Suprapubic skin (tissue), 3 donors: ENCODE measurements around the gene RBMS3.

Experiments used
- POLR2A ChIP-seq, 2 donors: fragments of 450-650 bp; IDR thresholded peaks; one replicate each; pipeline ENCODE4 v1.6.1; 2017; ENCODE audit warnings: antibody characterized with exemption in 2 of 2, mild to moderate bottlenecking in 2 of 2, moderate library complexity in 2 of 2
- TF ChIP-seq, protein P1 (sequence below), 2 donors: fragments of 200-600 bp in 1 of 2; fragments of 450-650 bp in 1 of 2; sonication (generic) in 1 of 2; IDR thresholded peaks; one replicate each; pipeline ENCODE4 v1.5.1; 2016 to 2019; ENCODE audit warnings: antibody characterized with exemption in 2 of 2, mild to moderate bottlenecking in 1 of 2, moderate library complexity in 1 of 2

DNA sequence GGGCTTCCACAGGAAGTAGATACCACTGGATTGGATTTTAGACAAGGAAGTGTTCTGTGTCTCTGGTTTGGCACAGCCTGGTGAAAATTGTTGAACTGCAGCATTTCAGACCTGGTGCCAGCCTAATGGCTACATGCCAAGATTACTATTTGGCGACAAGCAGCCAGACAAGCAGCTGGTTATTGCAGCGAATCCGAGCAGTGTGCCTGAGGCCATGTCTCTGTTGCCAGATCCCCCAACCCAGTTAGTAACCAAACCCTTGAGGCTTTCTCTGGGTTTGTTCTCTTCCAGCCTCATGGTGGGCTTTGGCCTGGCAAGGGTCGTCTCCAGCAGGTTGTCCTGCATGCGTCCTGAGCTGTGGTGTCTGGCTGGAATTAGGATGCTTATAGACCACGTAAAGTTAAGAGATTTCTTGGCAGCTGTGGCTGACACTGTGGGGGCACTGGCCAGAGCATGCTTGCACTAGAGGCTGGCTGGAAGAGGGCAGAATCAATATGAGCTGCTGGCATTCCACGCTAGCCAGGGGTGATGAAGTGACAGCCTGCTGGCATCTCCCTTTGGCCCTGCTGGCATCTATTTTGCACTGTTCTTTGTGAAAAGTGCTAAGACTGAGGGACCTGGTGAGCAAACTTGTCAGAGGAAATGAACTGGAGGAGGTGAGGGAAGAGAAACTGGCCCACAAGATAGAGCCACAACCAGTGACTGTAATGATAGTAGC, 172.6 kb downstream of the RBMS3 start:
- no peak for TF ChIP-seq POLR2A (IDR thresholded peaks at IDR 0.05)
- TF ChIP-seq, protein P1, sequence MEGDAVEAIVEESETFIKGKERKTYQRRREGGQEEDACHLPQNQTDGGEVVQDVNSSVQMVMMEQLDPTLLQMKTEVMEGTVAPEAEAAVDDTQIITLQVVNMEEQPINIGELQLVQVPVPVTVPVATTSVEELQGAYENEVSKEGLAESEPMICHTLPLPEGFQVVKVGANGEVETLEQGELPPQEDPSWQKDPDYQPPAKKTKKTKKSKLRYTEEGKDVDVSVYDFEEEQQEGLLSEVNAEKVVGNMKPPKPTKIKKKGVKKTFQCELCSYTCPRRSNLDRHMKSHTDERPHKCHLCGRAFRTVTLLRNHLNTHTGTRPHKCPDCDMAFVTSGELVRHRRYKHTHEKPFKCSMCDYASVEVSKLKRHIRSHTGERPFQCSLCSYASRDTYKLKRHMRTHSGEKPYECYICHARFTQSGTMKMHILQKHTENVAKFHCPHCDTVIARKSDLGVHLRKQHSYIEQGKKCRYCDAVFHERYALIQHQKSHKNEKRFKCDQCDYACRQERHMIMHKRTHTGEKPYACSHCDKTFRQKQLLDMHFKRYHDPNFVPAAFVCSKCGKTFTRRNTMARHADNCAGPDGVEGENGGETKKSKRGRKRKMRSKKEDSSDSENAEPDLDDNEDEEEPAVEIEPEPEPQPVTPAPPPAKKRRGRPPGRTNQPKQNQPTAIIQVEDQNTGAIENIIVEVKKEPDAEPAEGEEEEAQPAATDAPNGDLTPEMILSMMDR (IDR thresholded peaks at IDR 0.05): no peak
